GM20000 (cell line): ENCODE results near the gene UBE3C.
A peak's percentile ranks its signal among the peaks of the same experiment; 100 is the strongest.
"Not testable (repeated sequence)": the region's sequence is repeated elsewhere in the genome, so short reads cannot be mapped to it uniquely, and the experiment has no call there.

Experiments
- DNase-seq: peaks from one replicate; pipeline ENCODE4 v3.0.0; 2012; ENCODE audit warnings: low spot score
- TF ChIP-seq, protein P1 (sequence below): IDR thresholded peaks from 2 replicates; pipeline ENCODE4 v1.5.1; 2012; ENCODE audit warnings: mild to moderate bottlenecking, control low read depth; ENCODE audit errors: extremely low read depth, missing control alignments

Gene UBE3C

DNA sequence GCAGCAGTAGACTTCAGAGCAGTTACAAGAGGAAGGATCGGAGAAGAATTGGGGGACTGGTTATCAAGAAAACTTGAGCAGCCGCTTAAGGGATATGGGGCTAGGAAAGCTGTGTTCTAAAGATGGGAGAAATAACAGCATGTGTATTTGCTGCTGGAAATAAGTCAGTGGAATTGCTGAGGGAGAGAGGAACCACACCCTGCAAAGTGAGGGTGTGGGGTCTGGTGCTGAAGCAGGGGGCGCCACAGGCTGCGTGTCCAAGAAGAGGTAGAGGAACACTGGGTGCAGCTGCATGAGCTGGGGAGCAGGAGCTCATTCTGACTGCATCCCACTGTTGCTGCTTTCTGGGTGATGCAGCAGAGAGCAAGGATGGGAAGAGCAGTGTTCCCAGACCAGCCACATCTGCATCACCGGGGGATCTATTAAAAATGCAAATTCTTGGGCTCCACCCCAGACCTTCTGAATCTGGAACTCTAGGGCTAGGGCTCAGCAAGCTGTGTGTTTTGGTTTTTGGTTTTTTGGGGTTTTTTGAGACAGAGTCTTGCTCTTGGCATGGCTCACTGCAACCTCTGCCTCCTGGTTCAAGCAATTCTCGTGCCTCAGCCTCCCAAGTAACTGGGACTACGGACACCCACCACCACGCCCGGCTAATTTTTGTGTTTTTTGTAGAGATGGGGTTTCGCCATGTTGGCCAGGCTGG is 101.0 kb downstream of the UBE3C start:
- TF ChIP-seq, protein P1, sequence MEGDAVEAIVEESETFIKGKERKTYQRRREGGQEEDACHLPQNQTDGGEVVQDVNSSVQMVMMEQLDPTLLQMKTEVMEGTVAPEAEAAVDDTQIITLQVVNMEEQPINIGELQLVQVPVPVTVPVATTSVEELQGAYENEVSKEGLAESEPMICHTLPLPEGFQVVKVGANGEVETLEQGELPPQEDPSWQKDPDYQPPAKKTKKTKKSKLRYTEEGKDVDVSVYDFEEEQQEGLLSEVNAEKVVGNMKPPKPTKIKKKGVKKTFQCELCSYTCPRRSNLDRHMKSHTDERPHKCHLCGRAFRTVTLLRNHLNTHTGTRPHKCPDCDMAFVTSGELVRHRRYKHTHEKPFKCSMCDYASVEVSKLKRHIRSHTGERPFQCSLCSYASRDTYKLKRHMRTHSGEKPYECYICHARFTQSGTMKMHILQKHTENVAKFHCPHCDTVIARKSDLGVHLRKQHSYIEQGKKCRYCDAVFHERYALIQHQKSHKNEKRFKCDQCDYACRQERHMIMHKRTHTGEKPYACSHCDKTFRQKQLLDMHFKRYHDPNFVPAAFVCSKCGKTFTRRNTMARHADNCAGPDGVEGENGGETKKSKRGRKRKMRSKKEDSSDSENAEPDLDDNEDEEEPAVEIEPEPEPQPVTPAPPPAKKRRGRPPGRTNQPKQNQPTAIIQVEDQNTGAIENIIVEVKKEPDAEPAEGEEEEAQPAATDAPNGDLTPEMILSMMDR: no peak
- no peak for DNase-seq

DNA sequence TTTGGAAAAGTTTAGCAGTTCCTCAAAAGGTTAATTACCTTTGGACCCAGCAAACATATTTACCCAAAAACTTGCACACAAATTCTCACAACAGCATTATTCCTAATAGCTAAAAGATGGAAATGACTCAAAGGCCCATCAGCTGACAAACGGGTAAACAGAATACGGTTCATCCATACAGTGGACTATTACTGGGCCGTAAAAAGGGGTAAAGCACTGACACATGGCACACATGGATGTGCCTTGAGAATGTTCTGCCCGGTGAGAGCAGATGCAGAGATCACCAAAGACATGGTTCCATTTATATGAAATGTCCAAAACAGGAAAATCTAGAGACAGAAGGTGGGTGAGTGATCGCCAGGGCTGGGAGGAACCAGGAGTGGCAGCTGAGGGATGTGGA is 102.9 kb downstream of the UBE3C start:
- DNase-seq: no peak
- TF ChIP-seq, protein P1: no peak

DNA sequence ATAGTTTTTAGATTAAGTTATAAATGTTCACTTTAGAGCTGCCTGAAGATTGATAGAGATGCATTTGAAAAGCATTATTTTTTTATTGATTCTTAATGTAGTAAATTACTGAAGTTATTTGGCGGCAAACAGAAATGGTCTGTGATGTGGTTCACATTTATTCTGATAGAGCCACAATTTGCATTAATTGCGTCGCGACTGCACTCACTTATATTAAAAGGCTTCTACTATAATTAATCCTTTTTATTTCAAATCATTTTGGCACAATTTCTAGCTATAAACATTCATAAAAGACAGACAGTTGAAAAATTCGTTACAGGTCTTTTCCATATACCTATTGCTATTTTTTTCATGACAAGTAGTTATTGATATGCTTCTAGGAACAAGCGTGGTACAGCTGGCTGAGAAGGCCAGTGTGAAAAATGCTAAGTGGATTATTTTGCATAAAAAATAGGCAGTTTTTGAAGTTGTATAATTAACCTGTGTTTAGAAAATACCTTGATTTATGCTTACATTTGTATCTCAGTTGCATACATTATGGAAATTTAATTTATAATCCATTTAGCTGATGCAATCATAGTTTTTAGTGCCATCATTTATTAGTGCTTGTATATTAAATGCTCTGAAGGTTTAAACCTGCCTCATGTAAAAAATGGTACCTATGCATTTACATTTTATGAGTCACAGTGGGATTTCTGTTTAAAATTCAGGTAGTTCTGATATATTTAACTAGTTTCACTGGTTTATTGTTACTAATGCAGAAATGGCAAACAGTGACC is 106.0 kb downstream of the UBE3C start:
- DNase-seq: no peak
- TF ChIP-seq, protein P1: no peak

DNA sequence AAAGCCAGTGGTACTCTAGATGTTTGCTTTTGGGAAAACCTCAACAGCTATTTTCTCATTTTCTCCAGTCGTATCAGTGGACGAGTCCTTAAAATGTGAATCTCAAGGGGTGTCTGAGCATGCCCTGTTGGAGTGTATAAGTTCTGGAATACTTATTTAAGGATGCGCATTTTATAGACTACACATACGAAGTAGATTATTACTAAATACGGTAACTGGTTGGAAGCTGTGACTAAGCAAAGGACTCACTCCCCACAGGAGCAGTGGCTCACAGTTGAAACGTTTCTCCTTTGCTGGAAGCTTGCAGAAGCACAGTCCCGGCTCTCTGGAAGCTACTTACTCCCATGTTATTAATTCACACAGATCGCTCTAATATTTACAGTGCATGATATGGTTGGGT is 107.3 kb downstream of the UBE3C start:
- TF ChIP-seq, protein P1: no peak
- DNase-seq: no peak

DNA sequence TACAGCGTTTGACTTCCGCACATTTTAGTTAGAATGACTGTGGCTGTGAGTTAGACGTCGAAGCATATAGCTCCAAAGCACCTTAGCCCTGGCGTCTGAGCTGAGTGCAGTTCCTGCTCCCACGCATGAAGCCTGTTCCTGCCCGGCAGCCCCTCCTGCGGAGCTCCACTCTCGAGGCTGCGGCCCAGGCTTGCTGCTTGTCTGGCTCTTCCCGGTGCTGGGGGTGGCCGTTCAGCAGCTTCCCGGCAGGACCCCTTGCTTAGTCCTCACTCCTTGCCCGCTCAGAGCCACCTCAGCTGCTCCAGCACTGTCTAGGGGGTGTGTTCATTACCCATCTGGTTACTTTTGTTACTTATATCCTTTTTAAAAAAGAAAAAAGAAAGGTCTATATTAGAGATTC is 109.9 kb downstream of the UBE3C start:
- no peak for DNase-seq
- TF ChIP-seq, protein P1: no peak

DNA sequence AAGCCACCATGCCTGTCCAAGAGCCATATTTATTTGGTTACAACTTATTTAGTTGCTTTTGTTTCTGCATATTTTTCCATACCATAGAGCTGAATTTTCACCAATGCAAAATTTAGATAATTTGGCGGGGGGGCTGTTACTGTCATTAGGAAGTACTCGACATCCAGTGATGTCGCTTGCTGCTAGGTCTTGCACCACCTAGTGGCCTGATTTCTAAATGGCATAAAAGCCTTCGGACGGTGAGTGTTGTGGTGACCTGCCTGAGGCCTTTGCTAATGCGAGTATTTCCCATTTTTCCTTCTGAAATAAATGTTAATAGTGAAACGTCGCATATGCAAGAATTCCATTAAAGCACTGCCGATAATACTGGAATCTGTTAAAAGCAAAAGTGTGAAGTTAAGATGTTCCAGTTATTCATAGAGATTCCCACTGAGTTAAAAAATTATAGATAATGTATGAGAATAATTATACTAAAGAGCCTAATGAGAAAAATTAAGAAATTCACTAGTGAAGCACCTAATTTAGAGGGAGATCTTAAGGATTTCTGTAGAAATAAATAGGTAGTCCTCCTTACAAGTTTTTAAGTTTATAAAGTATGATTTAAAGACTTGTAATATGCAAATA is 112.0 kb downstream of the UBE3C start:
- TF ChIP-seq, protein P1: peak; percentile 78
- DNase-seq: peak; percentile 58

DNA sequence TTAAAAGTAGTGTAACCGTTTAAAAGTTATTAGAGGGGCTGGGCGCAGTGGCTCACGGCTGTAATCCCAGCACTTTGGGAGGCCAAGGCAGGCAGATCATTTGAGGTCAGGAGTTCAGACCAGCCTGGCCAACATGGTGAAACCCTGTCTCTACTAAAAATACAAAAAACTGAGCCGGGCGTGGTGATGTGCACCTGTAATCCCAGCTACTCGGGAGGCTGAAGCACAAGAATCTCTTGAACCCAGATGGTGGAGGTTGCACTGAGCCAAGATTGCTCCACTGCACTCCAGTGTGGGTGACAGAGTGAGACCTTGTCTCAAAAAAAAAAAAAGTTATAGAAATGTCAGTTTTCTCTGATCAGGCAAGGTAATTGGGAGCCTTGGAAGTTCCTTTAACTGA is 113.1 kb downstream of the UBE3C start:
- not testable (repeated sequence) for DNase-seq

DNA sequence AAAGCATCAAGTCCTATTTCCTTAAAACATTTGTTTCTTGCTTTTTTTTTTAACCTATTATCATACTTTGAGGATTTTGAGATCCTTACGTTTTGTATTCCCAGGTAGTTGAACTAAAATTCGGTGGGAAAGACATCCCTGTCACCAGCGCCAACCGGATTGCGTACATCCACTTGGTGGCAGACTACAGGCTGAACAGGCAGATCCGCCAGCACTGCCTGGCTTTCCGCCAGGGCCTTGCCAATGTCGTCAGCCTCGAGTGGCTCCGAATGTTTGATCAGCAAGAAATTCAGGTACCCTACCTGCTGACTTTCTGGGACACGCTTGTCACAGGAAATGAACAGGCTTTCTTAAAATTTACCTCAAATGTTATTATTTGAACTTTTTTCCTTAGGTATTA is 115.1 kb downstream of the UBE3C start:
- no peak for DNase-seq
- TF ChIP-seq, protein P1: no peak

DNA sequence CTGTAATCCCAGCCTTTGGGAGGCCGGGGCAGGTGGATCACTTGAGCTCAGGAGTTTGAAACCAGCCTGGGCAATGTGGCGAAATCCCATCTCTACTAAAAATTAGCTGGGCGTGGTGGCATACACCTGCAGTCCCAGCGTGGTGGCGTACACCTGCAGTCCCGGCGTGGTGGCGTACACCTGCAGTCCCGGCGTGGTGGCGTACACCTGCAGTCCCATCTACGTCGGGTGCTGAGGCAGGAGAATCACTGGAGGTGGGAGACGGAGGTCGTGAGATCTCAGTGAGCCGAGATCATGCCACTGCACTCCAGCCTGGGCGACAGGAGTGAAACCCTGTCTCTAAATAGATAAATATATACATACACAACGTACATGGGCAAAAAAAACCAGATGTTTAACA is 116.1 kb downstream of the UBE3C start:
- DNase-seq: not testable (repeated sequence)
